GM06990 (cell line): ENCODE data around the gene CEP83.

ENCODE experiments used
- DNase-seq: peaks from one replicate; pipeline ENCODE4 v3.0.0-alpha.2; 2011; ENCODE audit not compliant: insufficient read length; ENCODE audit errors: extremely low read depth
- H3K27me3 ChIP-seq: replicated peaks from 2 replicates; pipeline ENCODE4 v1.6.0; 2011; ENCODE audit warnings: low read length; ENCODE audit not compliant: control insufficient read depth, insufficient read depth
- H3K36me3 ChIP-seq: 2 replicates; pipeline ENCODE4 v1.5.1; 2011; ENCODE audit warnings: low read length; ENCODE audit not compliant: control insufficient read depth, insufficient read depth
- H3K4me3 ChIP-seq: replicated peaks from 2 replicates; pipeline ENCODE4 v1.5.1; 2011; ENCODE audit warnings: low read depth, mild to moderate bottlenecking, control low read depth, low read length
- CTCF ChIP-seq: IDR thresholded peaks from 2 replicates; pipeline ENCODE4 v1.5.1; 2011; ENCODE audit warnings: low read length, control low read depth, mild to moderate bottlenecking, inconsistent platforms; ENCODE audit not compliant: insufficient read depth, poor library complexity, severe bottlenecking

The CEP83 gene

GRCh38 chr12:94287245-94287628 is 172.4 kb downstream of the CEP83 start:
- no peak for DNase-seq
- TF ChIP-seq CTCF: no peak
- H3K4me3 ChIP-seq: no peak overlapping the region
- H3K36me3 ChIP-seq: peaks cover 16% of the 10 kb centered on the region
- H3K27me3 ChIP-seq: no peaks in the 10 kb centered on the region

DNA sequence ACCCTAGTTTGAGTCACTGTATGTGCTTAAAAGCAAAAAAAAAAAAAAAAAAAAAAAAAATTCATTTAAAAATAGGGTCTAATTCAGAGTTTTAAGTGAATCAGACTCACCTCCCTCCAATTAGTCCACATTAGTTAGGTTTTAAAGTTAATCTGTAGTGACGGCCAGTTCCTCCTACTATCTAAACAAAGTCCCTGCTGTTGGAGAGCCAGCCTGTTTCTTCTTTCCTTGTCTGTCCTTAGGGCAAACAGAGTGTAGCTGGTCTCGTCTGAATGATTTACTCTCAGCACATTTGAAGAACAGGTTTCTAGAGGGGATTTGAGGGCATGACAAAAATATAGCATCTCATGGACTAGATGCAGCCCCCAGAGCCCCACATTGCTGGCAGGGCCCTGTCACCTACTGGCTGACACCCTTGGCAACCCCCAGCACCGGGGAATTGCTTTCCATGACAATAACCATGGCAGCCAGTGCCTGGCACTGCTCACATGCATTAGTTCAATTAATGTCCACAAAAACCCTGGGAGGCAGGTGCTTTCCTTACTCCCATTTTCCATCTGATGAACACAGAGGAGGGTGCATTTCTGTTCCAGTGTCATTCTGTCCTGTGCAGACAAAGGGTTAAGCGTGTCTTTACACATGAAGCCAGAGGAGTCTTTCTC is 173.0 kb downstream of the CEP83 start:
- H3K36me3 ChIP-seq: peaks cover 16% of the 10 kb centered on the region
- H3K4me3 ChIP-seq: no peak overlapping the region
- TF ChIP-seq CTCF: no peak
- no peak for DNase-seq
- H3K27me3 ChIP-seq: no peaks in the 10 kb centered on the region

DNA sequence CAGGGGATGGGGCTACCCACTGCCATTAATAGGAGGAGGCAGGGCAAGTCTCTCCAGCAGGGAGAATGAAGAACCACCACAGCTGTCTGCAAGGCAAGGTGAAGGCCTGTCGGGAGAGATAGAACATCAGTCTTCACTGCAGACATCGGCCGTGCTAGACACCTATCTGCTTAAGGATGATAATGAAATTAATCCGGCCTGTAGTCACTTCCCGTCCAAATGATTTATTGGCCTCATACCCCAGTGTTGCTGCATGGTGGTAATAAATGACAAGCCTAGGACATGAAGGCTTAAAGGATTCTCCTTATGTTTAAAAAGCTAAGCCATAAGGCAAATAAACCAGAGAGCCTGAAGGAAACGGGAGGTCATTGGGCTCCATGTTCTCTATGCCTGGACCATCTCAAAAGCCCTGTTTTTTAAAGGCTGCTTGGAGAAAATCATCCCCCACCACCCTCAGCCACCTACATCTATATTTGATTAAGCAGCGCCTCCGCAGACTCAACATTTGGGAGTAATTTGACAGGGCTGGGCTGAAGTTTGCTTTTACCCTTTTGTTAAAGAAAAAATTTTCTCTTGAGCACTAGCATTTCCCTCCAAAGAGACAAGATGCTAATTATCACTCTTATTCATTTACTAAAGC is 173.6 kb downstream of the CEP83 start:
- Histone ChIP-seq H3K4me3 (no peak overlapping the region), H3K27me3 (no peaks in the 10 kb centered on the region), H3K36me3 (peaks cover 18% of the 10 kb centered on the region)
- no peak for DNase-seq
- no peak for TF ChIP-seq CTCF

GRCh38 chr12:94284859-94285258 is 174.8 kb downstream of the CEP83 start:
- DNase-seq: no peak
- peaks cover 24% of the 10 kb centered on the region for H3K36me3 ChIP-seq
- TF ChIP-seq CTCF: no peak
- H3K27me3 ChIP-seq: no peaks in the 10 kb centered on the region
- H3K4me3 ChIP-seq: no peak overlapping the region

- Histone ChIP-seq H3K4me3 (no peak overlapping the region), H3K36me3 (peaks cover 26% of the 10 kb centered on the region), H3K27me3 (no peaks in the 10 kb centered on the region)
- DNase-seq: no peak
- TF ChIP-seq CTCF: no peak
These were observed 175.6 kb downstream of the CEP83 start for GRCh38 chr12:94284046-94284445.
